AG09319 (cell line): ENCODE data around the gene NPW.
A peak's percentile ranks its signal among the peaks of the same experiment; 100 is the strongest.

Experiments used
- DNase-seq: peaks from one replicate; pipeline ENCODE4 v3.0.0-alpha.2; 2010; ENCODE audit warnings: low read depth; ENCODE audit errors: extremely low read depth
- TF ChIP-seq, protein P1 (sequence below): IDR thresholded peaks from 2 replicates; pipeline ENCODE4 v1.5.1; 2011; ENCODE audit warnings: low read depth, mild to moderate bottlenecking, inconsistent platforms, low read length, moderate library complexity

Gene NPW

DNA sequence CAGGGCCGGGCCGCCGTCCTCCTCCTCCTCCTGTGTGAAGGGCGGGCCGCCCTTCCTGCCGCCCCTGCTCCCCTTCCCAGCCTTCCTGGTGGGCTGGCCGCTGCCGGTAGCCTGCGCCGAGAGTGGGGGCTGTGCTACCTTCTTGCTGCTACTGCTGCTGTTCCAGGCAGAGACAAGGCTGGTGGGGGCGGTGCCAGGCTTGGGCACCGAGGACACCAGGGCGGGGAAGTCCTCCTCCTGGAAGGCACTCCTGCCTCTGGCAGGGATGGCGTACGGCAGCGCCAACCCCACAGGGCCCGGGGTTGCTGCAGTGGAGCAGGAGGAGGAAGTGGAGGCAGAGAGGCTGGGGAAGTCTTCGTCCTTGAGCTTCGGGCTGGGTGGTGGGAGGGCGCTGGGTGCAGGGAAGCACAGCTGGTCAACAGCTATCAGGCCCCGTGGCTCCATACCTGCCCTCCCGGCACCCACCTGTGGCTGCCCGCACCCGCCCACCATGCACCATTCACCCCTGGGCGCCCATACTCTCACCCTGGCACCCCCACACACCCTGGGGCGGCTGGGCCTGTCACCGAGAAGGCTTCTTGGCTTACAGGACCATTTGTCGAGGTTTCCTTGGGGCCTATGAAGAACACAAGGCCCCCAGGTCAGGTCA lies 19.6 kb upstream of the NPW start:
- TF ChIP-seq, protein P1, sequence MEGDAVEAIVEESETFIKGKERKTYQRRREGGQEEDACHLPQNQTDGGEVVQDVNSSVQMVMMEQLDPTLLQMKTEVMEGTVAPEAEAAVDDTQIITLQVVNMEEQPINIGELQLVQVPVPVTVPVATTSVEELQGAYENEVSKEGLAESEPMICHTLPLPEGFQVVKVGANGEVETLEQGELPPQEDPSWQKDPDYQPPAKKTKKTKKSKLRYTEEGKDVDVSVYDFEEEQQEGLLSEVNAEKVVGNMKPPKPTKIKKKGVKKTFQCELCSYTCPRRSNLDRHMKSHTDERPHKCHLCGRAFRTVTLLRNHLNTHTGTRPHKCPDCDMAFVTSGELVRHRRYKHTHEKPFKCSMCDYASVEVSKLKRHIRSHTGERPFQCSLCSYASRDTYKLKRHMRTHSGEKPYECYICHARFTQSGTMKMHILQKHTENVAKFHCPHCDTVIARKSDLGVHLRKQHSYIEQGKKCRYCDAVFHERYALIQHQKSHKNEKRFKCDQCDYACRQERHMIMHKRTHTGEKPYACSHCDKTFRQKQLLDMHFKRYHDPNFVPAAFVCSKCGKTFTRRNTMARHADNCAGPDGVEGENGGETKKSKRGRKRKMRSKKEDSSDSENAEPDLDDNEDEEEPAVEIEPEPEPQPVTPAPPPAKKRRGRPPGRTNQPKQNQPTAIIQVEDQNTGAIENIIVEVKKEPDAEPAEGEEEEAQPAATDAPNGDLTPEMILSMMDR: no peak
- no peak for DNase-seq

DNA sequence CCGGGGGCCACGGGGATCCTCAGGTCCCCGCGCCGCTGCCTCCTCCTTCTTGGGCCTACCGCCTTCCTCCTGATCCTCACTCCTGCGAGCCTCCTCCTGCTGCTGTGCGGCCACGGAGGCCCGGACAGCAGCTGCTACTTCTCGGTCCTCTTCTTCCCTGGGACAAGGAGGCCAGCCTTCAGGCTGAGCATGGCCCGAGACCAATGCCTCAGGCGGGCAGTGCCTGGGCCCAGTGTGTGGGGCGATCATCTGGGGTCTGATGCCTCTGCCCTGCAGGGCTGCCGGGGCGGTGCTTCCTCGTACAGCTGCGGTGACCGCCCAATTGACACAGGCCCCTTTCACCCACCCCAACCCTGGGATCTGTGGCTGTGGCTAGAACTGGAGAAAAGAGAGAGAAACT lies 18.6 kb upstream of the NPW start:
- no peak for DNase-seq
- TF ChIP-seq, protein P1: no peak

DNA sequence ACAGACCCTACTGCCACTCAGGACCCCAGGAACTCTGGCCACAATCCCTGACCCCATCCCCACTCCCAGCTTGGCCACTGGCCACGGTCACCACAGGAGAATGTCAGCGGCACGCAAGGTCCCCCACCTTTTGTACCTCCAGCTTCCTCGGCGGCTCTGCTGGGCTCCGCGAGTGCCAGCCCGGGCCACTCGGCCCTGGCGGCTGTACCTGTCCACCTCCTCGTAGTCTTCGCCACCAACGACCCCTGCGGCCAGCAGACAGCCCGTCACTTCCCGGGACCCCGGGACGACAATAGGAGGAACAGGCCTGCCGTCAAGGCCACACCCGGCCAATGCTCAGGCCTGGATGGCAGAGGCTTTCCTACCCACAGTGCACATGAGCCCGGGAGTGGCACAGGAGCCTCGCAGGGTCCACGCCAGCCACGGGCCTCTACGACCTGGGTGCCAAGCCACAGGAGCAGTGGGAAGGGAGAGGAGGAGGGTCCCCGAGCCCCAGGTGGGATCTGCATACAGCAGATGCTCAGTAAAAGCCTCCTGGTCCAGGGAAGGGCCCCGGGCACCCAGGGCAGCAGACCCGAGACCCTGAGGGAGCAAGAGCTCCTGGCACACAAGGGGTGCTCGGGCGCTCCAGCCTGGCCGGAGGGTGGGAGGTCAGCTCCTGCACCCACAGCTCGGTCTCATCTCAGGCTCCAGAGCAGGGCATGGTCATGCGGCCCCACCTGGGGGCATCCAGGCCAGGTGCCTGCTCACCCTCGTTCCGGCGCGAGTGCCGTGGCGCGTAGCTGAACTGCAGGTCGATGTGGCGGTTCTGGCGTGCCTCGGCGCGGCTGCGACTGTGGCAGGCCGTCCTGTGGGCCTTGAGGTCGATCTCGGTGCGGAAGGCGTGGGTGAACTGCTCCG lies 17.9 kb upstream of the NPW start:
- DNase-seq: no peak
- TF ChIP-seq, protein P1: no peak

DNA sequence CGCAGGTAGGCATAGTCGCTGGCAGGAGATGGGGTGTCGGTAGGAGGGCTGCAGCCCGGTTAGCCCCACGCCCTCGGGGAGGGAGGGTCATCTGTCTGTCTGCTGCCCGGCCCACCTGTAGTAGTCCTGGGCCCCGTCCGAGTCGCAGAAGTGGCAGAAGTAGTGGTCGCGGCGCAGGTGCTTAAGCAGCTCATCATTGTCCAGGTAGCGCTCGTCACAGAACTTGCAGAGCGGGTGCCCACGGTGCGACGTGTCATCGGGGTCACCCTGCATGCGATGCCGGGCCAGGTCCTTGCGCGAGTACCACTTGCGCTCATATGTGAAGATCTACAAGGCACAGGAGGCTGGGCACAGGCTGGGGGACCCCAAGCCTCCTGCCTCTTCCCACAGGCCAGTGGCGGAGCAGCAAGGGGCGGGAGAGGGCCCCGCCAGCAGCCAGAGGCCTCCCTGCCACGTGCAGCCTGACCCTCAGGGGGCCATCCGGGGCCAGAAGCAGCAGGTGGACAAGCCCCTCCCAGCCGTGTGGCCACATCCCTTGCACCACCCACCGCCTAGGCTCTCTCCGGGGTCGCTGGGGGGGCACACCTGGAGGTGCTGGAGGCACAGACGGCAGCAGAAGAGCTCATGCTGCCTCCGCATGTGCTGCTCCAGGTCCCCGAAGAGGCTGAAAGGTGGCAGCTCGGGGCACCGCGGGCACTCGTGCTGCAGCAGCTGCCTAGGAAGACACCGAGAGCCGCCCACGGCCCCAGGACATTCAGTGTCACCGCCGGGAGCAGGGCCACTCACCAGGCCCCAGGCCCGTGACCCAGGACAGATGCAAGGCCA lies 17.0 kb upstream of the NPW start:
- no peak for DNase-seq
- TF ChIP-seq, protein P1: no peak

DNA sequence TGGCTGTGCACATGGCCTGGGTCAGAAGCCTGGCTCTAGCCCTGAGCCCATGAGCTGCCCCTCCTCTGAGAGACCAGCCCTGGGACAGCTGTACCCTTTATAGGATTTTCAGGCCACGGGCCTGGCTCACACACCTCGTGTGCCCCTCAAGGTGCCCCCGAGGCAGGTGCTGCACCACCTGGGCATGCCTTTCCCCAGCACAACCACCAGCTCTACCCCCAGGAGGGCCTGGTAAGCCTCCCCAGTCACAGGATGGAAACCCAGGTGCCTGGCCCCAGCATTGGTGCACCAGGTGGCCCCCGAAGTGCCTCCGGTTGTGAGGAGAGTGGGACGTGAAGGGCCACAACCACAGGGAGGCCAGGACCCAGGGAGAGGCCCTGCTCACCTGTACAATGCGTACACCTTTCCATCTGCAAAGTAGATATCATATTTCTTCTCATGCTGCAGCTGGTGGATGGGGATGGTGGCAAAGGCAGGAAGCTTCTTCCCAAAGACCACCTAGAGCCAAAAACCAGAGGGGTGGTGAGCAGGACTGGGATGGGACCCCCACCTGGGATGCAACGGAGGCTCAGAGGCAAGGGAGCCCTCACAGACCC lies 16.3 kb upstream of the NPW start:
- TF ChIP-seq, protein P1: no peak

DNA sequence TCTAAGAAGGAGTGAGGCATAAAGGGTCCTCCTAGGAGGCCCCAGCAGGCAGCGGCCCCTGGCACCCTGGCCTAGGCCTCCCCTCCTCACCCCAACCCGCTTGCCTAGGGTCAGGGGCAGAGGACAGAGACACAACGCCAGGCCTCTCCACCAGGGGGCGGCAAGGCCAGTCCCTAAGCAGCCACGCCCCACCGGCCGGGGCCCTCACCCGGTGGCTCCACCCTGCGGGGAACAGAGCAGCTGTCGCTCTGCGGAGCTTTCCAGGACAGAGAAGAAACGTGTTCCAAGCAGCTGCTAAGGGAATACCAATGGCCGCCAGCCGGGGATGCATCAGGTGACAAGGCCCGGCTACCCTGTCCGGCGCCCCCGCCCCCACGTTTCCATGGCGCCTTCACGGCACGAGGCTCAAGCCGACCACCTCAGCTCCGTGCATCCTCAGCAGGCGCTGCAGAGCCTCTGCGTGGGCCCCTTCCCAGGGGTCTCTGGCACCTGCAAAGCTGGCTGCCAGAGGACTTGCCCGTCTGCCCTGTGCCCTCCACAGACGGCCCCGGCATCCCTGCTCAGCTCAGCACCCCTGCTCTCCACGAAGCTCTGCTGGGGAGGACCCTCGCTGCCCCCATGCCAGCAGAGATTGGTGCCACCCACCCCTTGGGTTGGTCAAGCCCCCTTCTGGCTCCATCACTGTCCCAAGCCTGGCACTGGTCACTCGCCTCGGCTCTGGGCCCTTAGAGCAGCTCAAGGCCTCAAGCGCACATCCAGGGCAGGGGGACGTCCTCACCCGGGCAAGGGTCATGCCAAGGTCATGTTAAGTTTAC lies 15.6 kb upstream of the NPW start:
- TF ChIP-seq, protein P1: peak; percentile 89
- DNase-seq: peak; percentile 42

More for the DNA sequence above, 16.3 kb upstream of the NPW start:
- no peak for DNase-seq
